ENCODE data around the gene ABCG1.

The ABCG1 gene

GRCh38 chr21:42313501-42313969, 94.6 kb downstream of the ABCG1 start:
- TF ChIP-seq CTCF (conservative IDR thresholded peaks at IDR 0.05): no peak
- peak overlapping the region; percentile 86 for H3K27ac ChIP-seq

- peak overlapping the region; percentile 86 for H3K27ac ChIP-seq
- no peak for TF ChIP-seq CTCF (conservative IDR thresholded peaks at IDR 0.05)
Measured at GRCh38 chr21:42314616-42315295, 95.8 kb downstream of the ABCG1 start.

- no peak for TF ChIP-seq CTCF (conservative IDR thresholded peaks at IDR 0.05)
- H3K27ac ChIP-seq: peak within 1 kb of the TSS; percentile 86
Measured at GRCh38 chr21:42315296-42315891, 96.5 kb downstream of the ABCG1 start, which contains the start of gene TFF3. Gene TFF3 (minus strand): TSS chr21:42315409. CDS start chr21:42315374, 35 bp downstream.

- H3K27ac ChIP-seq: peak overlapping the region; percentile 86; the same call in 1 of the 2 replicates
- TF ChIP-seq CTCF (conservative IDR thresholded peaks at IDR 0.05): no peak
Measured at GRCh38 chr21:42316891-42317290, 98.0 kb downstream of the ABCG1 start.

GRCh38 chr21:42317341-42317741, 98.4 kb downstream of the ABCG1 start:
- H3K27ac ChIP-seq: no peak overlapping the region
- no peak for TF ChIP-seq CTCF (conservative IDR thresholded peaks at IDR 0.05)

GRCh38 chr21:42317826-42318746, 99.1 kb downstream of the ABCG1 start:
- TF ChIP-seq CTCF (conservative IDR thresholded peaks at IDR 0.05): no peak
- H3K27ac ChIP-seq: no peak overlapping the region

GRCh38 chr21:42319376-42319775, 100.4 kb downstream of the ABCG1 start:
- no peak overlapping the region for H3K27ac ChIP-seq
- TF ChIP-seq CTCF (conservative IDR thresholded peaks at IDR 0.05): no peak

Data from VCaP (cell line).